HEK293 (cell line): ENCODE data around the gene RABEPK.

Experiments
- GLIS2 ChIP-seq: fragments of 450-650 bp; formaldehyde crosslinking; IDR thresholded peaks from 2 replicates; pipeline ENCODE4 v1.5.1; 2016; ENCODE audit warnings: missing biosample characterization, missing genetic modification characterization
- IKZF3 ChIP-seq: fragments of 450-650 bp; IDR thresholded peaks from 2 replicates; pipeline ENCODE4 v1.5.0; 2018; ENCODE audit warnings: missing biosample characterization, mild to moderate bottlenecking, missing genetic modification characterization, moderate library complexity
- KLF8 ChIP-seq: fragments of 450-650 bp; formaldehyde crosslinking; IDR thresholded peaks from 2 replicates; pipeline ENCODE4 v1.5.1; 2016; ENCODE audit warnings: missing biosample characterization, missing genetic modification characterization
- MYNN ChIP-seq: fragments of 450-650 bp; formaldehyde crosslinking; IDR thresholded peaks from 2 replicates; pipeline ENCODE4 v1.5.1; 2016; ENCODE audit warnings: missing biosample characterization, missing genetic modification characterization, borderline replicate concordance
- PATZ1 ChIP-seq: fragments of 450-650 bp; formaldehyde crosslinking; IDR thresholded peaks from 2 replicates; pipeline ENCODE4 v1.5.1; 2016; ENCODE audit warnings: missing biosample characterization, missing genetic modification characterization
- PRDM10 ChIP-seq: fragments of 450-650 bp; formaldehyde crosslinking; IDR thresholded peaks from 2 replicates; pipeline ENCODE4 v1.5.1; 2016; ENCODE audit warnings: missing biosample characterization, missing genetic modification characterization
- PRDM4 ChIP-seq: fragments of 450-650 bp; formaldehyde crosslinking; IDR thresholded peaks from 2 replicates; pipeline ENCODE4 v1.5.1; 2017; ENCODE audit warnings: missing biosample characterization, missing genetic modification characterization
- SP2 ChIP-seq: fragments of 450-650 bp; formaldehyde crosslinking; IDR thresholded peaks from 2 replicates; pipeline ENCODE4 v1.5.1; 2016; ENCODE audit warnings: missing biosample characterization, missing genetic modification characterization
- SP7 ChIP-seq: fragments of 450-650 bp; formaldehyde crosslinking; IDR thresholded peaks from 2 replicates; pipeline ENCODE4 v1.5.1; 2016; ENCODE audit warnings: missing biosample characterization, missing genetic modification characterization
- ZBTB10 ChIP-seq: fragments of 450-650 bp; formaldehyde crosslinking; IDR thresholded peaks from 2 replicates; pipeline ENCODE4 v1.5.1; 2016; ENCODE audit warnings: missing biosample characterization, missing genetic modification characterization
- ZBTB17 ChIP-seq: fragments of 450-650 bp; formaldehyde crosslinking; IDR thresholded peaks from 2 replicates; pipeline ENCODE4 v1.5.1; 2016; ENCODE audit warnings: missing biosample characterization, missing genetic modification characterization
- ZBTB26 ChIP-seq: fragments of 450-650 bp; formaldehyde crosslinking; optimal IDR thresholded peaks from 2 replicates; pipeline ENCODE3; 2016; ENCODE audit warnings: missing biosample characterization, mild to moderate bottlenecking, missing genetic modification characterization
- ZFP37 ChIP-seq: fragments of 450-650 bp; formaldehyde crosslinking; IDR thresholded peaks from 2 replicates; pipeline ENCODE4 v1.5.1; 2016; ENCODE audit warnings: missing biosample characterization, missing genetic modification characterization
- ZNF112 ChIP-seq: fragments of 450-650 bp; formaldehyde crosslinking; IDR thresholded peaks from 2 replicates; pipeline ENCODE4 v1.5.0; 2017; ENCODE audit warnings: missing biosample characterization, missing genetic modification characterization
- ZNF24 ChIP-seq: fragments of 450-650 bp; formaldehyde crosslinking; IDR thresholded peaks from 2 replicates; pipeline ENCODE4 v1.5.1; 2016; ENCODE audit warnings: missing biosample characterization, missing genetic modification characterization
- ZNF26 ChIP-seq: fragments of 450-650 bp; formaldehyde crosslinking; IDR thresholded peaks from 2 replicates; pipeline ENCODE4 v1.5.1; 2016; ENCODE audit warnings: missing biosample characterization, missing genetic modification characterization
- ZNF311 ChIP-seq: fragments of 450-650 bp; formaldehyde crosslinking; IDR thresholded peaks from 2 replicates; pipeline ENCODE4 v1.5.1; 2017; ENCODE audit warnings: missing biosample characterization, missing genetic modification characterization, borderline replicate concordance
- ZNF48 ChIP-seq: fragments of 450-650 bp; formaldehyde crosslinking; IDR thresholded peaks from 2 replicates; pipeline ENCODE4 v1.5.1; 2016; ENCODE audit warnings: missing biosample characterization, missing genetic modification characterization
- ZNF558 ChIP-seq: fragments of 450-650 bp; formaldehyde crosslinking; IDR thresholded peaks from 2 replicates; pipeline ENCODE4 v1.5.1; 2016; ENCODE audit warnings: missing biosample characterization, missing genetic modification characterization
- ZNF629 ChIP-seq: fragments of 450-650 bp; formaldehyde crosslinking; IDR thresholded peaks from 2 replicates; pipeline ENCODE4 v1.5.1; 2017; ENCODE audit warnings: missing biosample characterization, missing genetic modification characterization
- ZNF658 ChIP-seq: fragments of 450-650 bp; formaldehyde crosslinking; IDR thresholded peaks from 2 replicates; pipeline ENCODE4; 2016; ENCODE audit warnings: missing biosample characterization, missing genetic modification characterization
- ZNF768 ChIP-seq: fragments of 450-650 bp; formaldehyde crosslinking; IDR thresholded peaks from 2 replicates; pipeline ENCODE4 v1.5.1; 2018; ENCODE audit warnings: missing biosample characterization, mild to moderate bottlenecking, missing genetic modification characterization
- ZNF792 ChIP-seq: fragments of 450-650 bp; formaldehyde crosslinking; IDR thresholded peaks from 2 replicates; pipeline ENCODE4 v1.5.1; 2016; ENCODE audit warnings: missing biosample characterization, missing genetic modification characterization

RABEPK gene

GRCh38 chr9:125189361-125190289 is 10.7 kb upstream of the RABEPK start, which contains the start of gene PPP6C (continued):
- TF ChIP-seq PRDM10 (tag by site-specific recombination) (peak; percentile 89), ZNF768 (tag by site-specific recombination) (no peak), ZNF48 (tag by site-specific recombination) (no peak), KLF8 (tag by site-specific recombination) (0 out of 2 replicates have a peak, but pooled peaks have one; percentile 11), PRDM4 (tag by site-specific recombination) (no peak), ZNF311 (tag by site-specific recombination) (no peak), GLIS2 (peak; percentile 48), ZBTB26 (tag by site-specific recombination) (peak; percentile 46), ZNF26 (no peak), SP2 (peak; percentile 63), ZNF792 (tag by site-specific recombination) (no peak), PATZ1 (tag by site-specific recombination) (peak; percentile 80), ZNF629 (tag by site-specific recombination) (peak; percentile 62), MYNN (tag by site-specific recombination) (no peak), ZNF112 (tag by site-specific recombination) (no peak), ZNF658 (tag by site-specific recombination) (no peak), ZNF24 (peak; percentile 65), ZFP37 (no peak), SP7 (peak; percentile 63), ZNF558 (tag by site-specific recombination) (no peak), ZBTB10 (tag by site-specific recombination) (peak; percentile 96), ZBTB17 (tag by site-specific recombination) (peak; percentile 65), IKZF3 (tag by site-specific recombination) (no peak)
